RWPE2 (cell line): ENCODE measurements around the gene APP.
"Not testable (repeated sequence)": the region's sequence is repeated elsewhere in the genome, so short reads cannot be mapped to it uniquely, and the experiment has no call there.

Source experiments
- ATAC-seq: fragments of 200-7000 bp; cut with Tn5 transposase; 3 replicates; pipeline ENCODE4 v1.9.1; 2021; ENCODE audit warnings: low read depth
- DNase-seq: peaks from one replicate; pipeline ENCODE4 v3.0.0-alpha.2; 2020; ENCODE audit warnings: low spot score
- H3K27ac ChIP-seq: fragments of 450-650 bp; 2 replicates; pipeline ENCODE4 v1.5.1; 2017; ENCODE audit warnings: mild to moderate bottlenecking; ENCODE audit not compliant: poor library complexity, severe bottlenecking
- H3K27me3 ChIP-seq: fragments of 250-450 bp; sonication (Bioruptor Pico); 2 replicates; pipeline ENCODE4 v1.5.1; 2021; ENCODE audit warnings: mild to moderate bottlenecking, moderate library complexity; ENCODE audit not compliant: insufficient read depth, poor library complexity, severe bottlenecking
- H3K36me3 ChIP-seq: fragments of 250-450 bp; sonication (Bioruptor Pico); 2 replicates; pipeline ENCODE4 v1.5.1; 2020; ENCODE audit warnings: low read depth, mild to moderate bottlenecking, moderate library complexity
- H3K4me1 ChIP-seq: fragments of 250-450 bp; sonication (Bioruptor Pico); 2 replicates; pipeline ENCODE4 v1.5.1; 2021; ENCODE audit warnings: mild to moderate bottlenecking, moderate library complexity; ENCODE audit not compliant: insufficient read depth, poor library complexity, severe bottlenecking
- H3K4me3 ChIP-seq: fragments of 250-450 bp; sonication (Bioruptor Pico); 2 replicates; pipeline ENCODE4 v1.5.1; 2021; ENCODE audit warnings: mild to moderate bottlenecking, moderate library complexity; ENCODE audit not compliant: severe bottlenecking
- H3K9me3 ChIP-seq: fragments of 250-450 bp; sonication (Bioruptor Pico); 2 replicates; pipeline ENCODE4 v1.5.1; 2021; ENCODE audit warnings: mild to moderate bottlenecking, moderate library complexity; ENCODE audit not compliant: severe bottlenecking
- CTCF ChIP-seq: fragments of 450-650 bp; IDR thresholded peaks from one replicate; pipeline ENCODE4 v1.5.1; 2017; ENCODE audit warnings: mild to moderate bottlenecking, moderate library complexity; ENCODE audit not compliant: poor library complexity, severe bottlenecking

APP gene

DNA sequence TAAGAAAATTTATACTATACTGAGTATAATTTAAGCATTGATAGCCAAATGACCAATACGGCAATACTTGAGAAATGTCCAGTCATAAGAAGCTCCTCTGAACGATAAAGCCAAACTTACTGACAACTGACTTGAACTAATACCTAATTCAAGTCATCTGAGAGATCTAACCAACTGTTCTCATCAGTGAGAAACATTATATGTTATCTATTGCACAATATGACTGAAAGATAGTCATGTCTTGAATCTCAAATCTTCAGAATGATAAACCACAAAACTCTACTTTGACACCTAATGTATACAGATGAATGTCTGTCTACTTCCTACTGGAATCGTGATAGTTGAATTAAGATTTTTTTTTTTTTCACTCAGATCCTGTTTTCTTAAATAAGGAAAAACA, 39.0 kb downstream of the APP start:
- H3K36me3 ChIP-seq, result peaks cover 25% of the 10 kb centered on the region
- DNase-seq (no peak), ATAC-seq (no peak)
- H3K27me3 ChIP-seq, result no peaks in the 10 kb centered on the region
- no peaks in the 10 kb centered on the region for H3K9me3 ChIP-seq
- H3K4me1 ChIP-seq, result peaks cover 36% of the 10 kb centered on the region
- H3K27ac ChIP-seq, result no peak overlapping the region
- TF ChIP-seq CTCF, result no peak
- H3K4me3 ChIP-seq, result no peak overlapping the region

DNA sequence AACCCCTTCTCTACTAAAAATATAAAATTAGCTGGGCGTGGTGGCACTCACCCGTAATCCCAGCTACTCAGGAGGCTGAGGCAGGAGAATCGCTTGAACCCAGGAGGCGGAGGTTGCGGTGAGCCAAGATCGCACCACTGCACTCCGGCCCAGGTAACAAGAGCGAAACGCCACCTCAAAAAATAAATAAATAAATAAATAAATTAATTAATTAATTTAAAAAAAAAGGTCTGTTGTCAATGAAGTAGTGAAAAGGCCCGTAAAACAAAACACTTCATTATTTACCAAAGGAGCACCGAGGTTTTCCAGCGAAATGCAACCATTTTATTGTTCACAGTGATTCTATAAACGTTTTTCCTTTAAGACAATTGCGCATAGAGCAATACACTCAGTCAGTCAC, 39.5 kb downstream of the APP start:
- peaks cover 25% of the 10 kb centered on the region for H3K36me3 ChIP-seq
- not testable (repeated sequence) for H3K9me3 ChIP-seq, ATAC-seq

GRCh38 chr21:26130249-26130881, 40.2 kb downstream of the APP start:
- DNase-seq, result no peak
- no peak for TF ChIP-seq CTCF
- H3K27me3 ChIP-seq, result no peaks in the 10 kb centered on the region
- no peak overlapping the region for H3K4me3 ChIP-seq
- H3K27ac ChIP-seq, result peak overlapping the region; percentile 27
- H3K36me3 ChIP-seq, result peaks cover 25% of the 10 kb centered on the region
- peaks cover 40% of the 10 kb centered on the region for H3K4me1 ChIP-seq
- peak; percentile 86 for ATAC-seq
- H3K9me3 ChIP-seq, result no peaks in the 10 kb centered on the region

More for the DNA sequence above, 39.5 kb downstream of the APP start:
- H3K4me3 ChIP-seq, DNase-seq, H3K27me3 ChIP-seq: not testable (repeated sequence)
- peak overlapping the region; percentile 27 for H3K27ac ChIP-seq
- H3K4me1 ChIP-seq, result peaks cover 36% of the 10 kb centered on the region

- H3K4me1 ChIP-seq, result peaks cover 63% of the 10 kb centered on the region
- no peak for DNase-seq
- H3K27ac ChIP-seq, result no peak overlapping the region
- TF ChIP-seq CTCF, result no peak
- no peaks in the 10 kb centered on the region for H3K9me3 ChIP-seq
- H3K36me3 ChIP-seq, result peaks cover 25% of the 10 kb centered on the region
- H3K4me3 ChIP-seq, result no peak overlapping the region
- ATAC-seq, result no peak
- no peaks in the 10 kb centered on the region for H3K27me3 ChIP-seq
Observed at GRCh38 chr21:26127918-26128317, 42.7 kb downstream of the APP start.

DNA sequence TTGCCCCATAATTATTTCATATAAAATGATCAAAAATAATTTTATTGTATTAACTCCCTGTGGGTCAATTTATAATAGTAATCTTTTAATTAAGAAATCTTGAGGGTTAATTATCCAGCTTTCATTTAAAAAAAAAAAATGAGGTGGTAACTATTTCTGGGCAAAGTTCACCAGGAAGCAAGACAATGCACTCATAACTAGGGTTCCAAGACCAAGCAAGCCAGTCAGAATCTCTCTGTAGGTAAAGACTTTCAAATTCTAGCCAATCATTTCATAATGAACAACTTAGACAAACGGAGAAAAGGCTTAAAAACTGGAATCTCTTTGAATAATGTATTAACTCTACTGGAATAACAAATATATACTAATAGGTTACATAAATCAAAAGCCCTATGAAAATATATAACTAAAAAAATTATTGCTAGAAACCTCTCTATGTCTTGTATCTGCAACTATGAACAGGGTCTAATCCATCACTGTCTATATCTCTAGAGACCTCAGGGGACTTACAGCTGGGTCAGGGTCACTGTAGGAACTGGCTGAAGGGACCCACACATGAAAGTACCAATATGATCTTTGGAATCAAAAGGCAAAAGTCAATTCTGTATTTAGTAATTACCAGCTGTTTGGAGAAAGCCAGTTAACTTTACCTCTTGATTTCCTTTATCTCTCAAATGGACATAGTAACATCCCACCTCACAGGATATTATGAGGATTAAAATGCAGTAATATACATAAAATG, 43.3 kb downstream of the APP start:
- peaks cover 25% of the 10 kb centered on the region for H3K36me3 ChIP-seq
- no peak overlapping the region for H3K27ac ChIP-seq
- DNase-seq (no peak), ATAC-seq (no peak)
- peaks cover 65% of the 10 kb centered on the region for H3K4me1 ChIP-seq
- TF ChIP-seq CTCF, result no peak
- no peaks in the 10 kb centered on the region for H3K27me3 ChIP-seq
- H3K9me3 ChIP-seq, result no peaks in the 10 kb centered on the region
- H3K4me3 ChIP-seq, result no peak overlapping the region
